GM21786 (cell line): ENCODE measurements around the gene PARD6G.

Experiments used
- ATAC-seq: cut with Tn5 transposase; IDR thresholded peaks from one replicate; pipeline ENCODE4 v1.9.1; 2021; ENCODE audit not compliant: unreplicated experiment

Gene PARD6G

GRCh38 chr18:80218341-80219227 is 28.7 kb downstream of the PARD6G start:
- ATAC-seq, result no peak

GRCh38 chr18:80213182-80213581 is 34.1 kb downstream of the PARD6G start:
- peak; percentile 71 for ATAC-seq

GRCh38 chr18:80210312-80211083 is 36.8 kb downstream of the PARD6G start:
- peak; percentile 63 for ATAC-seq

- no peak for ATAC-seq
Observed at GRCh38 chr18:80208620-80209019, 38.7 kb downstream of the PARD6G start.

GRCh38 chr18:80205294-80205693 is 42.0 kb downstream of the PARD6G start:
- no peak for ATAC-seq

- ATAC-seq, result no peak
Observed at GRCh38 chr18:80204142-80204541, 43.2 kb downstream of the PARD6G start.

- no peak for ATAC-seq
Observed at GRCh38 chr18:80203249-80203648, 44.1 kb downstream of the PARD6G start.

DNA sequence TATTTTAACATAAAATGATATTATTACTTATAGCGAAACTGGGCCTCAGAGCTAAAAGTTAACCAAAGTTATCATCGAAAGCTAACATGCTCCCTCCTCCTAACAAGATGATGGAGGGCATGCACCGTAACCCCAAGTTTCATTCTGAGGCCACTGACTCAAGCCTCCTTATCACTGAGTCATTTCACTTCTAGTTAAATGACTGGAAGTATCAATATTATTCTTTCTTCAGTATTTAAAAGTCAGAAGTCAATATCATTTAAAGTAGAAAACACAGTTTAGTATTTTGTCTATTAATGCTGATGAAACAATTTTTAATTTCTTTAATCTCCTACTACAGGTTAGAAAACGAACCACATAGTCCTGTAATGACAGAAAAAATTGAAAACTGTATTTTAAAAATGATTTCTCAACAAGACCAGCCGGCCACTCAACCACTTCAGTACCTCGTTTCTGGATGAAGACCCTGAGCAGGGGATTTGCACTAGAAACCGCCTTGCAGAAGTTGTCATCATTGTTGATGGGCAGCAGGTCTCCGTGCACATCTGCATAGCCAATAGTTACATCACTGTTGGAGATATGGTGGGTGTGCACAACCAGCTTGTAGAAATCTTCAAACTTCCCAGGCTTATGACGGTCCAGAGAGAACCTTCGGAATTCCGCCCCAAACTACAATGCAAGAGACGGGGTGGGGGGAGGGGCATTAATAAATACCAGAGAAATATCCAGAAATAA is 44.9 kb downstream of the PARD6G start:
- peak; percentile 94 for ATAC-seq

DNA sequence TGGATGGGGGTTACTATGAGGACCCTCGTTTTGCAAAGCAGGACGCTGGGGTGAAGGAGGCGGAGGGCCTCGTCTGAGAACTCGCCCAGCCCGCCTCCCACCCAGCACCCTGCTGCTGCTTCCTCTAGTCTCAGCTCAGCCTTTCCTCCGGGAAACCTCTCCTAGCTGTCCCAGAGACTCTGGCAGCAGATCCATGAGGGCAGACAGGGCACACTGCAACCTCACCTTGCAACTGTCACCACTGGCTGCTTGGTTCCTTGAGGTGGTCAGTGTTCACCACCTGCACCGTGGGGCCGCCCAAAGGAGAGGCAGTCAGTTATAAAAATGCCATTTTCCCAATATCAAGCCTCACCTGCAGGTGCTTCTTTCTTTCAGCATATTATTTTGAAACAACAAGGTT is 45.6 kb downstream of the PARD6G start:
- no peak for ATAC-seq

GRCh38 chr18:80200932-80201672 is 46.2 kb downstream of the PARD6G start:
- ATAC-seq, result no peak

GRCh38 chr18:80200171-80200931 is 47.0 kb downstream of the PARD6G start:
- no peak for ATAC-seq

DNA sequence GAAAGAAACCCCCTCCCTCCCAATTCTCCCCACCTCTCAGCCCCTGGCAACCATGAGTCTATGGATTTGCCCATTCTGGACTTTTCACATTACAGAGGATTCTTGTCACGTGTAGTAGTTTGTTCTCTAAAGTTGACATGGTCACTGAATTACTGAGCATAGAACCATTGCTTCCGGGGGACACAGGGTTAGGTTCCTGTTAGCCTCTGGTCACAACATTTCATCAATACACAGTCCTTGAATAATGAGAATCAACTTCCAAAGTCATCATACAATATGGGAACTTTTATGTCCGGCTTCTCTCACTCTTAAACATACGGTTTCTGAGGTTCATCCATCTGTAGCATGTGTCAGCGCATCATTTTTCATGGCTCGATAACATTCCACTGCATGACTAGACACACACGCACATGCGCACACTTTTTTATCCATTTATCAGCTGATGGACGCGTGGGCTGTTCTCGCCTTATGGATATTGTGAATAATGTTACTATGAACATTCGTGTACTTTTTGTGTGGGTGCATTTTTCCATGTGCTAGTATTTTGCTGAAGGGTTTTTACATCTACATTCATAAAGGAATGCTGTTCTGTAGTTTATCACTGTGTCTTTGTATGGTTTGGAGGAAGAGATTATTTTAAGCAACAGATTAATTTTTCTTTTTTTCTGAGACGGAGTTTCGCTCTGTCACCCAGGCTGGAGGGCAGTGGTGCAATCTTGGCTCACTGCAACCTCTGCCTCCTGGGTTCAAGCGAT is 48.1 kb downstream of the PARD6G start:
- no peak for ATAC-seq

- ATAC-seq, result no peak
Observed at GRCh38 chr18:80198391-80198790, 48.9 kb downstream of the PARD6G start.

DNA sequence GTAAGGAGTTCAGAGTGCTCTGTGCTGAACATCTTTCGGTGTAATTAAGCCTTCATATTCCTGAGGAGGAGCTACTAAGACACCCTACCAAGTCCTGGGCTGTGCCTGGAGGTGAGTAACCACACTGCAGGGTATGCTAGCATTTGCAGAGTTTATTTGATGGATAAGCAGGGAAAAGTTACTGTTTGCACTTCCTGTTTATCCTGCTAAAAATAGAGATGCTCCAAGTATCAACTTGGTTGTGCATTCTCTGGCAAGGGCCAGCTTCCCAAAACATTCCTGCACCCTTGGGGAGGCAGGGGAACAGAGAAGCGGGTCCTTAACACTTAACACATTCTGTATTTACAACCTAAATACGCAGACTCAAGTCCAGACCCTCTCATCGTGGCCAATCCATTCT is 49.8 kb downstream of the PARD6G start:
- ATAC-seq, result no peak

- no peak for ATAC-seq
Observed at GRCh38 chr18:80196528-80197320, 50.6 kb downstream of the PARD6G start.

- peak; percentile 61 for ATAC-seq
Observed at GRCh38 chr18:80194874-80195570, 52.3 kb downstream of the PARD6G start.

- ATAC-seq, result no peak
Observed at GRCh38 chr18:80193701-80194100, 53.6 kb downstream of the PARD6G start.
